Measurements from ENCODE around the gene NEDD4L. TPM values are rescaled to one million over a fixed set of nuclear protein-coding genes. Genes with fewer than 3 reads are reported as not detected.

Gene NEDD4L
- polyA plus RNA-seq, 4 donors = 97.0 to 165 (median 131) TPM

- no peak for DNase-seq (ENCODE audit: low read depth in 4 of 4, low spot score in 2 of 4)
These were observed 69.3 kb downstream of the NEDD4L start for GRCh38 chr18:58113337-58113736.

- DNase-seq (ENCODE audit: low read depth in 4 of 4, low spot score in 2 of 4) = no peak
These were observed 70.7 kb downstream of the NEDD4L start for GRCh38 chr18:58114766-58115165.

- DNase-seq (ENCODE audit: low read depth in 4 of 4, low spot score in 2 of 4) = no peak
These were observed 72.8 kb downstream of the NEDD4L start for GRCh38 chr18:58116818-58117217.

GRCh38 chr18:58117786-58118403 is 73.9 kb downstream of the NEDD4L start:
- DNase-seq (ENCODE audit: low read depth in 4 of 4, low spot score in 2 of 4) = no peak

GRCh38 chr18:58118536-58118935 is 74.5 kb downstream of the NEDD4L start:
- DNase-seq (ENCODE audit: low read depth in 4 of 4, low spot score in 2 of 4) = no peak

GRCh38 chr18:58119819-58120218 is 75.8 kb downstream of the NEDD4L start:
- DNase-seq (ENCODE audit: low read depth in 4 of 4, low spot score in 2 of 4) = no peak

GRCh38 chr18:58124475-58124874 is 80.4 kb downstream of the NEDD4L start:
- no peak for DNase-seq (ENCODE audit: low read depth in 4 of 4, low spot score in 2 of 4)

GRCh38 chr18:58125183-58125582 is 81.2 kb downstream of the NEDD4L start:
- DNase-seq (ENCODE audit: low read depth in 4 of 4, low spot score in 2 of 4) = no peak

- no peak for DNase-seq (ENCODE audit: low read depth in 4 of 4, low spot score in 2 of 4)
These were observed 81.7 kb downstream of the NEDD4L start for GRCh38 chr18:58125756-58126155.

- DNase-seq (ENCODE audit: low read depth in 4 of 4, low spot score in 2 of 4) = peak in 1 of 4 donors; percentile 52
These were observed 84.7 kb downstream of the NEDD4L start for GRCh38 chr18:58128381-58129374.

- DNase-seq (ENCODE audit: low read depth in 4 of 4, low spot score in 2 of 4) = no peak
These were observed 88.7 kb downstream of the NEDD4L start for GRCh38 chr18:58132595-58133261.

GRCh38 chr18:58135183-58135641 is 91.2 kb downstream of the NEDD4L start:
- DNase-seq (ENCODE audit: low read depth in 4 of 4, low spot score in 2 of 4) = no peak

GRCh38 chr18:58135701-58136331 is 91.8 kb downstream of the NEDD4L start:
- no peak for DNase-seq (ENCODE audit: low read depth in 4 of 4, low spot score in 2 of 4)

- no peak for DNase-seq (ENCODE audit: low read depth in 4 of 4, low spot score in 2 of 4)
These were observed 92.9 kb downstream of the NEDD4L start for GRCh38 chr18:58136879-58137278.

- DNase-seq (ENCODE audit: low read depth in 4 of 4, low spot score in 2 of 4) = no peak
These were observed 95.7 kb downstream of the NEDD4L start for GRCh38 chr18:58139459-58140386.

- DNase-seq (ENCODE audit: low read depth in 4 of 4, low spot score in 2 of 4) = no peak
These were observed 96.6 kb downstream of the NEDD4L start for GRCh38 chr18:58140387-58141325.

GRCh38 chr18:58143386-58143785 is 99.4 kb downstream of the NEDD4L start:
- DNase-seq (ENCODE audit: low read depth in 4 of 4, low spot score in 2 of 4) = no peak

- DNase-seq (ENCODE audit: low read depth in 4 of 4, low spot score in 2 of 4) = no peak
These were observed 100.1 kb downstream of the NEDD4L start for GRCh38 chr18:58144106-58144505.

Data from left renal cortex interstitium (tissue), 4 donors.